Hepatocyte (in vitro differentiated cells): ENCODE data around the gene KCNE4.

Experiments
- EZH2 ChIP-seq: fragments of 200-600 bp; sonication (generic); IDR thresholded peaks from 2 replicates; pipeline ENCODE4 v1.6.1; 2016; ENCODE audit warnings: antibody characterized with exemption, mild to moderate bottlenecking, borderline replicate concordance
- EZH2phosphoT487 ChIP-seq: fragments of 200-600 bp; sonication (generic); IDR thresholded peaks from one replicate; pipeline ENCODE4 v1.6.1; 2018; ENCODE audit warnings: antibody characterized with exemption, mild to moderate bottlenecking, low read depth, moderate library complexity; ENCODE audit not compliant: unreplicated experiment, severe bottlenecking
- TF ChIP-seq, protein P1 (sequence below): fragments of 200-600 bp; sonication (generic); IDR thresholded peaks from 2 replicates; pipeline ENCODE4 v1.5.1; 2016; ENCODE audit warnings: antibody characterized with exemption, mild to moderate bottlenecking; ENCODE audit not compliant: poor library complexity

- TF ChIP-seq, protein P1, sequence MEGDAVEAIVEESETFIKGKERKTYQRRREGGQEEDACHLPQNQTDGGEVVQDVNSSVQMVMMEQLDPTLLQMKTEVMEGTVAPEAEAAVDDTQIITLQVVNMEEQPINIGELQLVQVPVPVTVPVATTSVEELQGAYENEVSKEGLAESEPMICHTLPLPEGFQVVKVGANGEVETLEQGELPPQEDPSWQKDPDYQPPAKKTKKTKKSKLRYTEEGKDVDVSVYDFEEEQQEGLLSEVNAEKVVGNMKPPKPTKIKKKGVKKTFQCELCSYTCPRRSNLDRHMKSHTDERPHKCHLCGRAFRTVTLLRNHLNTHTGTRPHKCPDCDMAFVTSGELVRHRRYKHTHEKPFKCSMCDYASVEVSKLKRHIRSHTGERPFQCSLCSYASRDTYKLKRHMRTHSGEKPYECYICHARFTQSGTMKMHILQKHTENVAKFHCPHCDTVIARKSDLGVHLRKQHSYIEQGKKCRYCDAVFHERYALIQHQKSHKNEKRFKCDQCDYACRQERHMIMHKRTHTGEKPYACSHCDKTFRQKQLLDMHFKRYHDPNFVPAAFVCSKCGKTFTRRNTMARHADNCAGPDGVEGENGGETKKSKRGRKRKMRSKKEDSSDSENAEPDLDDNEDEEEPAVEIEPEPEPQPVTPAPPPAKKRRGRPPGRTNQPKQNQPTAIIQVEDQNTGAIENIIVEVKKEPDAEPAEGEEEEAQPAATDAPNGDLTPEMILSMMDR: no peak
- TF ChIP-seq EZH2: no peak
- TF ChIP-seq EZH2phosphoT487: no peak
Observed at GRCh38 chr2:223058952-223059716, 7.1 kb downstream of the KCNE4 start.
